Measurements from ENCODE around the gene CHID1.

CHID1 gene

GRCh38 chr11:862081-862661 is 48.4 kb downstream of the CHID1 start:
- DNase-seq, result no peak

GRCh38 chr11:861105-861479 is 49.5 kb downstream of the CHID1 start:
- DNase-seq, result no peak

DNA sequence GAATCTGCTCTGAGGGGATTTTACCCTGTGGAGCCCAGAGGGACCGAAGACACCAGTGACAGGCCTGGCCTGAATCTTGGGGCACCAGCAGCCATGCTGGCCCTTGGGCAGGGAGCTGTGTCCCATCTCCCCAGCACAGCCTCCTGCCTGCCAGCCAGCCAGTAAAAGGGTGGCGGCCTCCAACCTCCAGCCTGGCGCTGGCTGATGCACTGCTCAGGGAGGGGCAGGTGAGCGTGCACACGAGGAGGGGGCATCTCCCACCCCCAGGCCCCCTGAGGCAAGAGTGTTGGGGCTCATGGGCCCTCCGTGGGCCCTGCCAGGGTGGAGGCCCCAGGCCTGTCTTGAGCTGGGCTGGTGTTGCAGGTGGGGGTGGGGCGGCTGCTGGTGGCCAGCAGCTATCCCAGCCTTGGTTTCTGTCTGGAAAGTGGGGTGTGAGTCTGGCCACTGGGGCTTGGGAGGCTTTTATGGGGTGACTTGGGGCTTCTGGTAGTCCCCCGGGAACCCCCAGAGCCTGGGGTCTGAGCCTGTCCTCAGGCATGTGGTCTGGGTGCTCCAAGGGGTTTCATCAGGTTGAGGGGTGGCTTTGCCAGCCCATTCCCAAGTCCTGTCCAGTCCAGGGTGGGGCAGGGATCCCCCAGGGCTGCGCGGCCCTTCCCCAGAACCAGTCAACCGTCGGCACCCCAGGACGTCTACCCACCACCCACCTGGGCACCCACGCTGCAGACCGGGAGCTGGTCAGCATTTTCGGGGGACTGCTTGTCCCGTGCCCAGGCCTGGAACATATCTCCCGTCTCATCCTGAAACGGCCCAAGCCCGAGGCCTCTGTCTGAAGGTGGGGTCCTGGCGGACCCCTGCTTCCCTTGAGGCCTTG is 50.1 kb downstream of the CHID1 start:
- DNase-seq, result no peak

DNA sequence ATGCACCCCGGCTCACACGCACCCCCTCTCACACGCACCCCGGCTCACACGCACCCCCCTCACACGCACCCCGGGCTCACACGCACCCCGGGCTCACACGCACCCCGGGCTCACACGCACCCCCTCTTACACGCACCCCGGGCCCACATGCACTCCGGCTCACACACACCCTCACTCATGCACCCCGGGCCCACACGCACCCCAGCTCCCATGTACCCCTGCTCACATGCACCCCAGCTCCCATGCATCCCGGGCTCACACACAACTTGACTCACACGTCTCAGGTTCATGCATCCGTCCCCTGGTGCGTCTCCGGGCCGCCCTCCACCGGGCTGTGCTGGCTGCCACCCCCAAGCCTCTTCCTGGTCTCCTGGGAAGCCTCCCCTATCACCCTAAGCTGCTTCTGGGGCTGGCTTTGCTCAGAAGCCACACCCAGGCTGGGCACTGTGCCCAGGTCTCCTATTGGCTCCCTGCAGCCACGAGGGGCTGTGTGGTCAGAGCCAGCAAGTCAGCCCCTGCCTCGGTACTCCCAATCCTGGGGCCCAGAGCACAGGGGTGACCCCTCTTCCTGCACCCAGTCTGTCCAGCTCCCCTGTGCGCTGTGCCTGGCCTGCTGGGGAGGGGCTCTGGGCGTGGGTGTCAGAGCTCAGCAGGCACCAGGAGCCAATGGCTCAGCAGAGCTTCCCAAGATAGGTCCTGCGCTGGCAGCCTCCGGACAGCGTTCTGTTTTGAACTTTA is 51.0 kb downstream of the CHID1 start:
- no peak for DNase-seq

- no peak for DNase-seq
These were observed 51.8 kb downstream of the CHID1 start for GRCh38 chr11:858762-859339.

DNA sequence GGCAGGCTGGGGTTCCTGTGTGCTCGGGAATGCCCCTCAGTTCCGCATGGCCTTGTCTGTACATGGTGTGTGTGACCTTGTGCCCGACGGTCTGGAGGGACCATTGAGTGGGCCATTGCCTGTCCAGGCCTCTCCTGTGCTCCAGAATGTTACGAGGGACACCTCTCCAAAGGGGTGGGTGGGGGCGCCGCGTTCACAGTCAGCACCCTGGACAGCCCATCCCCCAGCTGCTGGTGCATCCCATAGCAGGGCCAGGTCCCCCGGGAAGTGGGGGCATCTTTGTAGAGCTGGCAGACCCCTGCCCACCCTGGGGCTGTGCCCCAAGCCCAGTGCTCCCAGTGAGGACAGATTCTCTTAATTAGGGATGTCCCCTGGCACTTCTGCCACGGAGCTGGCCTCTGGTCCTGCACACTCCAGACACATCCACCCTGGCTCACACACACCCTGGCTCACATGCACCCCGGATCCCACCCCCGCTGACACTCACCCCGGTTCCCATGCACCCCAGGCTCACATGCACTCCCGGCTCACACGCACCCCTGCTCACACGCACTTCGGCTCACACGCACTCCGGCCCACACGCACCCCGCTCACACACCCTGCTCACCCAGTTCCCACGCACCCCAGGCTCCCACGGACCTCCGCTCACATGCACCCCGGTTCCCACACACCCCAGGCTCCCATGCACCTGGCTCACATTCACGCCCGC is 52.4 kb downstream of the CHID1 start:
- no peak for DNase-seq

GRCh38 chr11:856397-856796 is 54.2 kb downstream of the CHID1 start:
- DNase-seq, result no peak

DNA sequence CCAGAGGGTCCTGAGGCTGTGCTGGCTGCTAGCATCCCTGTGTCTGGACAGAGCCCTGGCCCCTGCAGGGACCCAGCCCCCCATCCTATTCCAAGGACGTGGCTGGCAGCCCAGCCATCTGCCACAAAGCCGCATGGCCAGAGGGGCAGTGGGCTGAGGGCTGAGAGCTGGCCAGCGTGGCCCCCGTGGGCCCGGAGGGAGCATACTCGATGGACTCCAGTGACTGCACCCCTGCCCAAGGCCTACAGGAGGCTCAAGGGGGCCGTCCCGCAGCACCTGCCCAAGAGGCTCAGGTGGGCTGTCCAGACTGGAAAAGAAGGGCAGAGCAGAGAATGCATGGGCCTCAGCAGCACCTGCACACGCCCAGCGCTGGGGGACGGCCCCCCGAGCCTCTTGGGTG is 54.8 kb downstream of the CHID1 start:
- DNase-seq, result no peak

GRCh38 chr11:855330-855674 is 55.3 kb downstream of the CHID1 start:
- no peak for DNase-seq

GRCh38 chr11:854601-855329 is 55.8 kb downstream of the CHID1 start:
- DNase-seq, result no peak

GRCh38 chr11:853682-854448 is 56.7 kb downstream of the CHID1 start:
- DNase-seq, result no peak

- no peak for DNase-seq
These were observed 57.8 kb downstream of the CHID1 start for GRCh38 chr11:852762-853161.

- no peak for DNase-seq
These were observed 59.5 kb downstream of the CHID1 start for GRCh38 chr11:850775-851763.

- no peak for DNase-seq
These were observed 60.4 kb downstream of the CHID1 start for GRCh38 chr11:849951-850774.

GRCh38 chr11:849104-849824 is 61.3 kb downstream of the CHID1 start:
- DNase-seq, result peak; percentile 23 to 46

DNA sequence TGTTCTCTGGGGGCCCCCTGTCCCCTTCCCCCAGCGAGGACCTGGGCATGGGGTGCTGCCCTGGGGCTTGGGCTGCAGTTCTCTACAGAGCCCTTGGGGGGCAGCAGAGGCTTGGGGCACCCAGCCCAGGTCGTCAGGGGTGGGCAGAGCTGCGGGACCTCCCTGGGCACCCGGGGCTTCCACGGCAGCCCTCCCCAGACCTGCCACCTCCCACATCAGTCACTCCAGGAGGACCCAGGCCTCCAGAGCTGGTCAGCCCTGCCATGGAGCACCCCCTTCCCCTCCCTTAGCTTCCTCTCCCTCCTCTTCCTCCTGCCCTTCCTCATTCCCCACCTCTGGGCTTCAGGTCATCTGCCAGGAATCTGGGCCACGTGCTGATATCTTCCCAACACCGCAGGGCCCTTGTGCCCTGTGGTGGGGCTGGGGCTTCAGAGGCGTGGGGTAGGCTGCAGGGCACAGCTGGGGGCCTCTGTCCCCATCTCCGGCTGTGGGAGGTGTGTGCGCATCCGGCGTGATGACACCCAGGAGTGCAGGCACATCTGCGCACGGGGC is 62.2 kb downstream of the CHID1 start:
- peak; percentile 64 to 73 for DNase-seq

DNA sequence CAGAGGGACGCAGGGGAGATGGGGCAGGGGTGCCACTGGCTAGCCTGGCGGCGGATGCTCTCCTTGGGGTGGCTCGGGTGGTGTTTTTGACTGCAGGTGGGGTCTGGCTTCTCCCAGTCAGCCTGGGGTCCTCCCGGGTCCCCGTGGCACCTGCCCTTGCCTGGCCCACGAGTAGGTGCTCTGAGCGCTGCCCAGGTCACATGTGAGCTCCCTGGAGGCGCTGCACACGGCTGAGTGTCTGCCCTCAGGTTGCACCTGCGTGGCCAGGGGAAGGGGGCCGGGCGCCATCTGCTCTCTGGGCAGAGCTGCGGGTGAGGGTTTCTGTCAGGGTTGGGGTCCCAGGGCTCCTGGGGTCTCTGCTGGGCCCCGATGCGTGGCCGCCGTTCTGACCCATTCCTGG is 62.7 kb downstream of the CHID1 start:
- DNase-seq, result no peak

GRCh38 chr11:846496-847098 is 64.0 kb downstream of the CHID1 start:
- no peak for DNase-seq
